ENCODE measurements around the gene GSE1.
A peak's percentile ranks its signal among the peaks of the same experiment; 100 is the strongest.

The GSE1 gene

DNA sequence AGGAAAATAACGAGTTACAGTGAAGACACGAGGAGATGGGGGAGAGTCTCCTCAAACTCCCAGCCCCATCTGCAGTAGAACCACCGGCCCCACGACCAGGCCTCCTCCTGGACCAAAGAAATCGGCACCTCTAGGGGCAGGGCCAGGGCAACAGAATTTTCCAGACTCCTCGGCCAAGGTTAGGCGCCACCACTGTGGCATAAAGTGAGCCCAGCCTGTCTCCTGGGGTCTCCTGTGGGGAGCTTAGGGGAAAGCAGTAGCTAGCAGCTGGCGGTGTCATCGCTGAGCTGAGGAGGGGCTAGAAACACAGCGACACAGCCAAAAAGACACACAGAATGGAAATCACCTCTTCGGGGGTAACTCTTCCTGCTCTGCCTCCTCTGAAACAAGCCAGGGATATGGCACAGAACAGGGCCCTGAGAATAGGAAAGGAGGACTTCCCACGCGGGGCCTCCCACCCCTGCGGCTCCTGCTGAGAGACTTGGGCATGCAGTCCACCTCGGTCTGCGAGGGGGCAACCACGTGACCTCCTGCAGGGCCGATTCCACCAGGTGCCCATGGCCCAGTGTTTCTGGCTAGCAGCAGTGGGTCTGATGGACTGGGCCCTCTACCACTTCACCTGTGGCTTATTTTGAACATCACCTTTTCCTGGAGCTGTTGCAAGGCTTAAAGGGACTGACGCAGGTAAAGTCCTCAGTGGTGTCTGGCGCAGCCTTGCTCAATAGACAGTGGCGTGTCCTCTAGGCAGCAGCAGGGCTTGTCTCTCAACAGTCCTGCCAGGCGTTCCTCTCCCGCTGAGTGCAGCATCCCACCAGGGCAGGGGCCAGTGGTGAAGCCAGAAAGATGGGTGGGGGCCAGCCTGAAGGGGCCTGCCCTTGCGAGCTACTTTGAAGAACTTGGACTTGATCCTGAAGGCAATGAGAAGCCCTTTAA lies 82.3 kb downstream of the GSE1 start:
- no peak overlapping the region for H3K4me3 ChIP-seq (ENCODE audit: control insufficient read depth, low read depth, low read length)
- DNase-seq (ENCODE audit: low read depth), result no peak

DNA sequence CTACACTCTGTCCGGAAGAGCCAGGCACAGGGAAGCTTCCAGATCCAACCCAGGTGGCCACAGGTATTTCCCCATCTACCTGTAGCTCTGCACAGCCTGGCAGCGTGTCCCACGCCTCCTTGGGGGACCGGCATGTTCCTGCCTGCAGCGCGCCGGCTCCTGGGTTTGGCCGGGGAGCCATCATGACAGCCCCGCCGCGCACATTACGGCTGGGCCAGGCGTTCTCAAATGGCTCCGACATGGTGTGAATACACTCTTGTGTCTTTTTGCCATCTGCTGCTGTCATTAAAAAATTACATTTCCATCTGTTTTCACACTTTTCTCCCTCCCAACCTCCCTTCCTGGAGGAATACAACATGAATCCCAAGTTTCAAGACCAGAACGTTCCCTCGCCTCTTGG lies 83.7 kb downstream of the GSE1 start:
- DNase-seq (ENCODE audit: low read depth), result no peak
- TF ChIP-seq, protein P1, sequence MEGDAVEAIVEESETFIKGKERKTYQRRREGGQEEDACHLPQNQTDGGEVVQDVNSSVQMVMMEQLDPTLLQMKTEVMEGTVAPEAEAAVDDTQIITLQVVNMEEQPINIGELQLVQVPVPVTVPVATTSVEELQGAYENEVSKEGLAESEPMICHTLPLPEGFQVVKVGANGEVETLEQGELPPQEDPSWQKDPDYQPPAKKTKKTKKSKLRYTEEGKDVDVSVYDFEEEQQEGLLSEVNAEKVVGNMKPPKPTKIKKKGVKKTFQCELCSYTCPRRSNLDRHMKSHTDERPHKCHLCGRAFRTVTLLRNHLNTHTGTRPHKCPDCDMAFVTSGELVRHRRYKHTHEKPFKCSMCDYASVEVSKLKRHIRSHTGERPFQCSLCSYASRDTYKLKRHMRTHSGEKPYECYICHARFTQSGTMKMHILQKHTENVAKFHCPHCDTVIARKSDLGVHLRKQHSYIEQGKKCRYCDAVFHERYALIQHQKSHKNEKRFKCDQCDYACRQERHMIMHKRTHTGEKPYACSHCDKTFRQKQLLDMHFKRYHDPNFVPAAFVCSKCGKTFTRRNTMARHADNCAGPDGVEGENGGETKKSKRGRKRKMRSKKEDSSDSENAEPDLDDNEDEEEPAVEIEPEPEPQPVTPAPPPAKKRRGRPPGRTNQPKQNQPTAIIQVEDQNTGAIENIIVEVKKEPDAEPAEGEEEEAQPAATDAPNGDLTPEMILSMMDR (IDR thresholded peaks at IDR 0.05; ENCODE audit: control insufficient read depth, insufficient read depth, low read depth, low read length, missing control alignments), result no peak
- H3K4me3 ChIP-seq (ENCODE audit: control insufficient read depth, low read depth, low read length), result no peak overlapping the region

More for the DNA sequence above, 82.3 kb downstream of the GSE1 start:
- TF ChIP-seq, protein P1 (IDR thresholded peaks at IDR 0.05; ENCODE audit: control insufficient read depth, insufficient read depth, low read depth, low read length, missing control alignments), result no peak

- no peak for DNase-seq (ENCODE audit: low read depth)
- TF ChIP-seq, protein P1 (IDR thresholded peaks at IDR 0.05; ENCODE audit: control insufficient read depth, insufficient read depth, low read depth, low read length, missing control alignments), result no peak
- no peak overlapping the region for H3K4me3 ChIP-seq (ENCODE audit: control insufficient read depth, low read depth, low read length)
Observed at GRCh38 chr16:85697431-85697830, 84.3 kb downstream of the GSE1 start.

GRCh38 chr16:85698459-85698891 lies 85.4 kb downstream of the GSE1 start:
- no peak overlapping the region for H3K4me3 ChIP-seq (ENCODE audit: control insufficient read depth, low read depth, low read length)
- TF ChIP-seq, protein P1 (IDR thresholded peaks at IDR 0.05; ENCODE audit: control insufficient read depth, insufficient read depth, low read depth, low read length, missing control alignments), result no peak
- no peak for DNase-seq (ENCODE audit: low read depth)

DNA sequence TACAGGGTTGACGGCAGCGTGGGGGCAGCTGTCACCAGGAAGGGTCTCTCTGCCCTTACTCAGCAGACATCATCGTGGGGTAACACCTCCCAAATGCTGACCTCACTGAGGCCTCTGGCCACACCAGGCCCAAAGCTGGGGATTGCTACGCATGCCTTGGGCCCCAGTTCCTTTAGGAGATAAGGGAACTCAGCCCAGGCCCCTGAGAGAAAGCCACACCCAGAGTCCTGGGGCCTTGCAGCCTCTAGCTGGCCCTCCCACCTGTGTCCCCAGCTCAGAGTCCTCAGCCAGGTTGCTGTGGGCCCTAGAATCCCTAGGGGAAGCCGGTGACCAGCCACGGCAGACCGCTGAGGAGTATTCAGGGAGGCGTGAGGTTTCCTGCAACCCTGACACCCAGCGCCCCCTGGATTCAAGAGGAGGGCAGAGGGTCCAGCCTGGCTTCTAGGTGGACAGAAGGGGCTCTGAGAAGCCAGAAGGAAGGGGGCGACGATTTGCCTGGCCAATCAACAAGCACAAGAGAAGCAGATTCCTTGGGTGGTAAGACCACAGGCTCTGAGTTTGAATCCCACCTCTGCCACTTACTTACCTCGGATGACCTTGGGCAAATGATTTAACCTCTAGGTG lies 85.9 kb downstream of the GSE1 start:
- TF ChIP-seq, protein P1 (IDR thresholded peaks at IDR 0.05; ENCODE audit: control insufficient read depth, insufficient read depth, low read depth, low read length, missing control alignments), result no peak
- no peak for DNase-seq (ENCODE audit: low read depth)
- no peak overlapping the region for H3K4me3 ChIP-seq (ENCODE audit: control insufficient read depth, low read depth, low read length)

GRCh38 chr16:85699628-85700027 lies 86.5 kb downstream of the GSE1 start:
- no peak overlapping the region for H3K4me3 ChIP-seq (ENCODE audit: control insufficient read depth, low read depth, low read length)
- TF ChIP-seq, protein P1 (IDR thresholded peaks at IDR 0.05; ENCODE audit: control insufficient read depth, insufficient read depth, low read depth, low read length, missing control alignments), result no peak
- peak; percentile 28 for DNase-seq (ENCODE audit: low read depth)
